H9 (cell line): ENCODE results near the gene SPATA18. TPM values are rescaled to one million over a fixed set of nuclear protein-coding genes. Genes with fewer than 3 reads are reported as not detected.

Source experiments
- DNase-seq: peaks from one replicate; pipeline ENCODE4 v3.0.0-alpha.2; 2017
- H2AFZ ChIP-seq: one replicate; pipeline ENCODE4 v1.6.1; 2013; ENCODE audit warnings: mild to moderate bottlenecking, low read length, control low read depth, moderate library complexity
- H2AK5ac ChIP-seq: 2 replicates; pipeline ENCODE4 v1.6.1; 2013; ENCODE audit warnings: low read length, control low read depth, mixed read lengths; ENCODE audit not compliant: insufficient read length
- H2BK120ac ChIP-seq: one replicate; pipeline ENCODE4 v1.6.1; 2013; ENCODE audit warnings: low read depth, mild to moderate bottlenecking, low read length, control low read depth, inconsistent platforms; ENCODE audit not compliant: poor library complexity, severe bottlenecking
- H2BK12ac ChIP-seq: 2 replicates; pipeline ENCODE4 v1.6.1; 2013; ENCODE audit warnings: low read length, control low read depth, mixed read lengths, low read depth; ENCODE audit not compliant: insufficient read length
- H2BK15ac ChIP-seq: 2 replicates; pipeline ENCODE4 v1.6.1; 2013; ENCODE audit warnings: low read depth, low read length, control low read depth
- H2BK20ac ChIP-seq: one replicate; pipeline ENCODE4 v1.6.1; 2013; ENCODE audit warnings: low read depth, mild to moderate bottlenecking, low read length, control low read depth, inconsistent platforms; ENCODE audit not compliant: poor library complexity, severe bottlenecking
- H2BK5ac ChIP-seq: 2 replicates; pipeline ENCODE4 v1.6.1; 2013; ENCODE audit warnings: low read length, control low read depth, mixed read lengths; ENCODE audit not compliant: insufficient read length
- H3K14ac ChIP-seq: 2 replicates; pipeline ENCODE4 v1.6.1; 2013; ENCODE audit warnings: low read length, control low read depth; ENCODE audit not compliant: insufficient read depth
- H3K18ac ChIP-seq: 2 replicates; pipeline ENCODE4 v1.6.1; 2013; ENCODE audit warnings: low read depth, mild to moderate bottlenecking, mixed read lengths, low read length, control low read depth; ENCODE audit not compliant: insufficient read length
- H3K23ac ChIP-seq: 2 replicates; pipeline ENCODE4 v1.6.1; 2013; ENCODE audit warnings: low read length, control low read depth, mixed read lengths, low read depth; ENCODE audit not compliant: insufficient read length
- H3K23me2 ChIP-seq: 2 replicates; pipeline ENCODE4 v1.6.1; 2013; ENCODE audit warnings: low read depth, mild to moderate bottlenecking, mixed read lengths, low read length, control low read depth; ENCODE audit not compliant: insufficient read length, poor library complexity, severe bottlenecking
- H3K27ac ChIP-seq: 2 replicates; pipeline ENCODE4 v1.5.1; 2013; ENCODE audit warnings: low read length, control low read depth, mixed read lengths, low read depth; ENCODE audit not compliant: insufficient read length
- H3K27me3 ChIP-seq: 2 replicates; pipeline ENCODE4 v1.6.1; 2013; ENCODE audit warnings: low read length, control low read depth, inconsistent platforms; ENCODE audit not compliant: insufficient read depth
- H3K4ac ChIP-seq: 2 replicates; pipeline ENCODE4 v1.6.1; 2013; ENCODE audit warnings: low read depth, mild to moderate bottlenecking, control low read depth, inconsistent platforms, low read length, moderate library complexity
- H3K4me1 ChIP-seq: 2 replicates; pipeline ENCODE4 v1.6.1; 2013; ENCODE audit warnings: low read length, control low read depth, inconsistent platforms; ENCODE audit not compliant: insufficient read depth
- H3K4me2 ChIP-seq: 2 replicates; pipeline ENCODE4 v1.6.1; 2013; ENCODE audit warnings: low read length, control low read depth, mixed read lengths; ENCODE audit not compliant: insufficient read length, insufficient read depth
- H3K56ac ChIP-seq: 2 replicates; pipeline ENCODE4 v1.6.1; 2013; ENCODE audit warnings: low read depth, mild to moderate bottlenecking, mixed read lengths, low read length, control low read depth; ENCODE audit not compliant: insufficient read length
- H3K79me1 ChIP-seq: 2 replicates; pipeline ENCODE4 v1.6.1; 2013; ENCODE audit warnings: low read depth, mild to moderate bottlenecking, moderate library complexity, low read length, control low read depth, inconsistent platforms; ENCODE audit not compliant: insufficient read depth, poor library complexity, severe bottlenecking
- H3K79me2 ChIP-seq: 2 replicates; pipeline ENCODE4 v1.6.1; 2013; ENCODE audit warnings: low read length, control low read depth, inconsistent platforms; ENCODE audit not compliant: insufficient read depth
- H3K9ac ChIP-seq: 2 replicates; pipeline ENCODE4 v1.6.1; 2013; ENCODE audit warnings: low read length, control low read depth, mixed read lengths; ENCODE audit not compliant: insufficient read length; ENCODE audit errors: extremely low read depth
- H3K9me3 ChIP-seq: one replicate; pipeline ENCODE4 v1.6.1; 2013; ENCODE audit warnings: low read depth, low read length, inconsistent platforms; ENCODE audit not compliant: control insufficient read depth
- H3T11ph ChIP-seq: one replicate; pipeline ENCODE4 v1.6.1; 2013; ENCODE audit warnings: mild to moderate bottlenecking, low read length, control low read depth, inconsistent platforms
- H4K20me1 ChIP-seq: one replicate; pipeline ENCODE4 v1.6.1; 2013; ENCODE audit not compliant: control insufficient read depth, insufficient read length, insufficient read depth
- H4K5ac ChIP-seq: 2 replicates; pipeline ENCODE4 v1.6.1; 2013; ENCODE audit warnings: low read depth, mild to moderate bottlenecking, mixed read lengths, low read length, control low read depth; ENCODE audit not compliant: insufficient read length
- H4K8ac ChIP-seq: replicated peaks from 2 replicates; pipeline ENCODE4 v1.6.1; 2013; ENCODE audit warnings: low read length, control low read depth, mixed read lengths, low read depth; ENCODE audit not compliant: insufficient read length
- H4K91ac ChIP-seq: 2 replicates; pipeline ENCODE4 v1.6.1; 2013; ENCODE audit warnings: low read depth, mild to moderate bottlenecking, moderate library complexity, mixed read lengths, low read length, control low read depth; ENCODE audit not compliant: insufficient read length
- H3K27ac Mint-ChIP-seq, 3 experiments: 2 replicates in 2 of 3; 3 replicates in 1 of 3; pipeline ENCODE4 v1.8.0; 2020 to 2021; ENCODE audit warnings: mixed read lengths in 3 of 3, mild to moderate bottlenecking in 1 of 3, moderate library complexity in 1 of 3
- H3K27me3 Mint-ChIP-seq: 2 replicates; pipeline ENCODE4 v1.8.0; 2021; ENCODE audit warnings: low read depth, mild to moderate bottlenecking, moderate library complexity, mixed read lengths
- H3K36me3 Mint-ChIP-seq, 3 experiments: 2 replicates in 2 of 3; 3 replicates in 1 of 3; pipeline ENCODE4 v1.8.0; 2020 to 2021; ENCODE audit warnings: low read depth in 3 of 3, mixed read lengths in 3 of 3; ENCODE audit not compliant: insufficient read depth in 1 of 3
- H3K4me1 Mint-ChIP-seq, 2 experiments: 2 replicates each; pipeline ENCODE4 v1.8.0; 2020; ENCODE audit warnings: mixed read lengths in 2 of 2
- H3K4me3 Mint-ChIP-seq, 2 experiments: 2 replicates in 1 of 2; 3 replicates in 1 of 2; pipeline ENCODE4 v1.8.0; 2020 to 2021; ENCODE audit warnings: mild to moderate bottlenecking in 2 of 2, mixed read lengths in 2 of 2, moderate library complexity in 1 of 2
- H3K9me3 Mint-ChIP-seq, 2 experiments: 2 replicates in 1 of 2; 3 replicates in 1 of 2; pipeline ENCODE4 v1.8.0; 2020; ENCODE audit warnings: mild to moderate bottlenecking in 2 of 2, mixed read lengths in 2 of 2, moderate library complexity in 1 of 2
- CTCF ChIP-seq: fragments of 200-600 bp; sonication (generic); conservative IDR thresholded peaks from 3 replicates; pipeline ENCODE4 v1.8.0; 2021; ENCODE audit warnings: antibody characterized with exemption, mild to moderate bottlenecking
- WGBS: extraction: QIAGEN DNeasy Blood & Tissue Kit; methylation state at CpG from one replicate; pipeline ENCODE4 v1.1.7; 2013; ENCODE audit warnings: missing lambda C conversion rate, low lambda C conversion rate, mixed read lengths; ENCODE audit not compliant: insufficient read length; ENCODE audit errors: extremely low coverage; 5-methylcytosine and 5-hydroxymethylcytosine counted together
- total RNA-seq: library from RNA; stranded (reverse); gene quantifications from 2 replicates; pipeline ENCODE4 v1.2.1, GENCODE V29; 2021

Gene SPATA18
- total RNA-seq, 1 experiment from 2014 or later: 3.9 TPM

GRCh38 chr4:52052475-52052780 is 1.3 kb downstream of the SPATA18 start:
- H3K14ac ChIP-seq: no peak overlapping the region
- WGBS: no CpG with 5 or more reads among the region's 7 CpGs

More at GRCh38 chr4:52052475-52052780, 1.3 kb downstream of the SPATA18 start:
- H4K91ac ChIP-seq: no peak overlapping the region
- H2AFZ ChIP-seq: no peak overlapping the region
- no peak overlapping the region for H4K8ac ChIP-seq
- no peaks in the 10 kb centered on the region; the same call in 1 of the 2 replicates for H3K27me3 ChIP-seq
- H3K79me2 ChIP-seq: no peaks in the 10 kb centered on the region
- no peak overlapping the region for H3K27ac ChIP-seq
- Mint-ChIP-seq H3K4me1 (peaks cover 19 to 34% of the 10 kb centered on the region in 2 experiments), H3K27me3 (peaks cover 22% of the 10 kb centered on the region), H3K9me3 (peaks cover 10 to 12% of the 10 kb centered on the region in 2 experiments), H3K36me3 (peaks cover 7 to 9% (median 8%) of the 10 kb centered on the region in 3 experiments; a peak in 6 of 7 replicates), H3K4me3 (peak overlapping the region; percentile 82 to 85), H3K27ac (no peak overlapping the region)
- no peak overlapping the region for H2BK120ac ChIP-seq
- H2BK5ac ChIP-seq: no peak overlapping the region
- H3K79me1 ChIP-seq: no peaks in the 10 kb centered on the region
- no peaks in the 10 kb centered on the region for H4K20me1 ChIP-seq
- H3K23me2 ChIP-seq: peaks cover 10% of the 10 kb centered on the region
- H3K9ac ChIP-seq: no peak overlapping the region
- H2BK12ac ChIP-seq: no peak overlapping the region
- no peak for DNase-seq
- no peak overlapping the region for H3K23ac ChIP-seq
- no peak overlapping the region for H3K18ac ChIP-seq
- no peak overlapping the region for H2AK5ac ChIP-seq
- no peak overlapping the region for H2BK15ac ChIP-seq
- no peak overlapping the region for H3T11ph ChIP-seq
- no peak overlapping the region for H3K56ac ChIP-seq
- no peaks in the 10 kb centered on the region for H3K9me3 ChIP-seq
- no peak for TF ChIP-seq CTCF
- peak overlapping the region; percentile 64 for H3K4me2 ChIP-seq
- no peaks in the 10 kb centered on the region for H3K4me1 ChIP-seq
- H4K5ac ChIP-seq: no peak overlapping the region
- H2BK20ac ChIP-seq: no peak overlapping the region
- no peak overlapping the region for H3K4ac ChIP-seq
